HepG2 (cell line): ENCODE data around the gene SOAT2. TPM values are rescaled to one million over a fixed set of nuclear protein-coding genes. Genes with fewer than 3 reads are reported as not detected.

Experiments used
- ATF7 ChIP-seq, 2 experiments: fragments of 450-650 bp in 1 of 2; sonication (generic) in 1 of 2; formaldehyde crosslinking in 1 of 2; IDR thresholded peaks; 2 replicates each; pipeline versions ENCODE4 v1.4.0 to v1.6.1; 2016 to 2020; ENCODE audit warnings: antibody characterized with exemption in 1 of 2, mild to moderate bottlenecking in 1 of 2, missing genetic modification reagents in 1 of 2
- KDM5B ChIP-seq: sonication (generic); formaldehyde crosslinking; IDR thresholded peaks from 2 replicates; pipeline ENCODE4 v1.4.0; 2020; ENCODE audit warnings: missing genetic modification reagents, mild to moderate bottlenecking, borderline replicate concordance
- KLF6 ChIP-seq: IDR thresholded peaks from 2 replicates; pipeline ENCODE4 v1.8.0; 2016; ENCODE audit warnings: missing biosample characterization, missing genetic modification reagents
- MIER2 ChIP-seq: IDR thresholded peaks from 2 replicates; pipeline ENCODE4 v1.6.1; 2016; ENCODE audit warnings: missing biosample characterization, missing genetic modification reagents
- PAX8 ChIP-seq: sonication (generic); formaldehyde crosslinking; IDR thresholded peaks from 2 replicates; pipeline ENCODE4 v1.8.0; 2022; ENCODE audit warnings: mild to moderate bottlenecking, missing genetic modification reagents, borderline replicate concordance
- PHF21A ChIP-seq: sonication (generic); formaldehyde crosslinking; IDR thresholded peaks from 2 replicates; pipeline ENCODE4 v1.5.0; 2020; ENCODE audit warnings: mild to moderate bottlenecking, missing genetic modification reagents
- PLRG1 ChIP-seq: fragments of 450-650 bp; conservative IDR thresholded peaks from 2 replicates; pipeline ENCODE4 v1.6.1; 2016
- POGK ChIP-seq: sonication (generic); formaldehyde crosslinking; conservative IDR thresholded peaks from 2 replicates; pipeline ENCODE4 v1.8.0; 2022; ENCODE audit warnings: mild to moderate bottlenecking, moderate library complexity, missing genetic modification reagents
- RARA ChIP-seq: IDR thresholded peaks from 2 replicates; pipeline ENCODE4 v1.6.1; 2016; ENCODE audit warnings: missing genetic modification reagents, missing compliant biosample characterization
- RXRA ChIP-seq: sonication (generic); formaldehyde crosslinking; IDR thresholded peaks from 2 replicates; pipeline ENCODE4 v1.5.1; 2020; ENCODE audit warnings: missing genetic modification reagents
- TEAD3 ChIP-seq: optimal IDR thresholded peaks from 2 replicates; pipeline ENCODE3; 2016; ENCODE audit warnings: borderline replicate concordance
- ZFP82 ChIP-seq: sonication (generic); formaldehyde crosslinking; IDR thresholded peaks from 2 replicates; pipeline ENCODE4 v1.5.1; 2020; ENCODE audit warnings: mild to moderate bottlenecking, missing genetic modification reagents, borderline replicate concordance
- ZFP90 ChIP-seq: sonication (generic); formaldehyde crosslinking; IDR thresholded peaks from 2 replicates; pipeline ENCODE4 v1.8.0; 2022; ENCODE audit warnings: missing genetic modification reagents, mild to moderate bottlenecking, inconsistent platforms, borderline replicate concordance
- ZMYM3 ChIP-seq: sonication (generic); formaldehyde crosslinking; IDR thresholded peaks from 2 replicates; pipeline ENCODE4 v1.5.1; 2020; ENCODE audit warnings: mild to moderate bottlenecking, missing genetic modification reagents
- ZNF143 ChIP-seq: sonication (generic); formaldehyde crosslinking; IDR thresholded peaks from 2 replicates; pipeline ENCODE4 v1.4.0; 2020; ENCODE audit warnings: missing genetic modification reagents
- ZNF296 ChIP-seq: sonication (generic); formaldehyde crosslinking; conservative IDR thresholded peaks from 2 replicates; pipeline ENCODE4 v1.5.0; 2020; ENCODE audit warnings: mild to moderate bottlenecking, missing genetic modification reagents
- ZNF33B ChIP-seq: sonication (generic); formaldehyde crosslinking; IDR thresholded peaks from 2 replicates; pipeline ENCODE4 v1.5.1; 2020; ENCODE audit warnings: mild to moderate bottlenecking, missing genetic modification reagents
- ZNF383 ChIP-seq: sonication (generic); formaldehyde crosslinking; IDR thresholded peaks from 2 replicates; pipeline ENCODE4 v1.4.0; 2020; ENCODE audit warnings: missing genetic modification reagents, mild to moderate bottlenecking, borderline replicate concordance
- ZNF432 ChIP-seq: sonication (generic); formaldehyde crosslinking; IDR thresholded peaks from 2 replicates; pipeline ENCODE4 v1.5.0; 2020; ENCODE audit warnings: missing genetic modification reagents, mild to moderate bottlenecking, borderline replicate concordance
- ZNF441 ChIP-seq: sonication (generic); formaldehyde crosslinking; IDR thresholded peaks from 2 replicates; pipeline ENCODE4 v1.7.0; 2021; ENCODE audit warnings: missing genetic modification reagents, borderline replicate concordance
- ZNF552 ChIP-seq: sonication (generic); formaldehyde crosslinking; IDR thresholded peaks from 2 replicates; pipeline ENCODE4 v1.9.0; 2022; ENCODE audit warnings: missing genetic modification reagents, mild to moderate bottlenecking, borderline replicate concordance
- ZNF768 ChIP-seq: sonication (generic); formaldehyde crosslinking; IDR thresholded peaks from 2 replicates; pipeline ENCODE4 v1.4.0; 2020; ENCODE audit warnings: missing genetic modification reagents
- ZNF841 ChIP-seq: sonication (generic); formaldehyde crosslinking; IDR thresholded peaks from 2 replicates; pipeline ENCODE4 v1.8.1; 2023; ENCODE audit warnings: missing genetic modification reagents, borderline replicate concordance
- ZSCAN12 ChIP-seq: sonication (generic); formaldehyde crosslinking; IDR thresholded peaks from 2 replicates; pipeline ENCODE4 v1.9.0; 2021; ENCODE audit warnings: mild to moderate bottlenecking, missing genetic modification reagents
- polyA plus RNA-seq, 8 experiments: library from polyadenylated mRNA; depleted of rRNA in 3 of 8; stranded (reverse) in 7 of 8; unstranded in 1 of 8; fragments of >200 nt; fragmentation: Illumina TruSeq in 4 of 8; extraction: Trizol in 4 of 8; gene quantifications; 2 replicates each; pipeline versions ENCODE4 v1.2.1 to v1.2.3, GENCODE V29; 2011 to 2016; ENCODE audit warnings: low read depth in 4 of 8, missing spikeins in 1 of 8, mixed read lengths in 1 of 8; ENCODE audit not compliant: insufficient read depth in 1 of 8
- total RNA-seq, 5 experiments: library from RNA; depleted of rRNA; stranded (reverse); fragments of >200 nt; fragmentation: Illumina TruSeq; extraction: Trizol; gene quantifications; 2 replicates each; pipeline ENCODE4 v1.2.3, GENCODE V29; 2016; ENCODE audit warnings: low read depth in 1 of 5
- TF ChIP-seq, protein P1 (sequence below): sonication (generic); formaldehyde crosslinking; IDR thresholded peaks from 2 replicates; pipeline ENCODE4 v1.4.0; 2020; ENCODE audit warnings: mild to moderate bottlenecking, missing genetic modification reagents
- TF ChIP-seq, protein P2 (sequence below): sonication (generic); formaldehyde crosslinking; IDR thresholded peaks from 2 replicates; pipeline ENCODE4 v1.4.0; 2020; ENCODE audit warnings: mild to moderate bottlenecking, missing genetic modification reagents

SOAT2 gene
- total and polyA plus RNA-seq, 2 of the 13 experiments (the other 11 are each of a cell fraction or from before 2014, with no cell fraction given): 14.9 to 108 TPM

- TF ChIP-seq ZNF143 (CRISPR knock-in tag): no peak
- TF ChIP-seq RXRA (CRISPR knock-in tag): 0 out of 2 replicates have a peak, but pooled peaks have one; percentile 23
- TF ChIP-seq, protein P1, sequence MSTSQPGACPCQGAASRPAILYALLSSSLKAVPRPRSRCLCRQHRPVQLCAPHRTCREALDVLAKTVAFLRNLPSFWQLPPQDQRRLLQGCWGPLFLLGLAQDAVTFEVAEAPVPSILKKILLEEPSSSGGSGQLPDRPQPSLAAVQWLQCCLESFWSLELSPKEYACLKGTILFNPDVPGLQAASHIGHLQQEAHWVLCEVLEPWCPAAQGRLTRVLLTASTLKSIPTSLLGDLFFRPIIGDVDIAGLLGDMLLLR (CRISPR knock-in tag): no peak
- TF ChIP-seq ZNF383: no peak
- TF ChIP-seq ZMYM3 (CRISPR knock-in tag): no peak
- TF ChIP-seq ZNF33B (CRISPR knock-in tag): no peak
- no peak for TF ChIP-seq POGK (CRISPR knock-in tag)
- TF ChIP-seq ZNF441 (CRISPR knock-in tag): no peak
- TF ChIP-seq ZNF296 (CRISPR knock-in tag): no peak
- 0 out of 2 replicates have a peak, but pooled peaks have one; percentile 66 for TF ChIP-seq ZFP82 (CRISPR knock-in tag)
- no peak for TF ChIP-seq MIER2 (CRISPR knock-in tag)
- peak; percentile 64 for TF ChIP-seq RARA
- no peak for TF ChIP-seq ZNF432
- TF ChIP-seq KDM5B (CRISPR knock-in tag): no peak
- TF ChIP-seq ZNF768 (CRISPR knock-in tag): peak; percentile 90
- no peak for TF ChIP-seq KLF6 (CRISPR knock-in tag)
- TF ChIP-seq TEAD3: no peak
- peak; percentile 51; the same call in 1 of the 2 replicates for TF ChIP-seq PHF21A (CRISPR knock-in tag)
- no peak for TF ChIP-seq PAX8 (CRISPR knock-in tag)
- no peak for TF ChIP-seq ZSCAN12 (CRISPR knock-in tag)
- TF ChIP-seq PLRG1: no peak
- no peak for TF ChIP-seq ZFP90 (CRISPR knock-in tag)
- no peak for TF ChIP-seq ATF7 (IDR thresholded peaks at IDR 0.05)
- TF ChIP-seq ATF7 (CRISPR knock-in tag; IDR thresholded peaks at IDR 0.05): no peak
- no peak for TF ChIP-seq ZNF841
- TF ChIP-seq, protein P2, sequence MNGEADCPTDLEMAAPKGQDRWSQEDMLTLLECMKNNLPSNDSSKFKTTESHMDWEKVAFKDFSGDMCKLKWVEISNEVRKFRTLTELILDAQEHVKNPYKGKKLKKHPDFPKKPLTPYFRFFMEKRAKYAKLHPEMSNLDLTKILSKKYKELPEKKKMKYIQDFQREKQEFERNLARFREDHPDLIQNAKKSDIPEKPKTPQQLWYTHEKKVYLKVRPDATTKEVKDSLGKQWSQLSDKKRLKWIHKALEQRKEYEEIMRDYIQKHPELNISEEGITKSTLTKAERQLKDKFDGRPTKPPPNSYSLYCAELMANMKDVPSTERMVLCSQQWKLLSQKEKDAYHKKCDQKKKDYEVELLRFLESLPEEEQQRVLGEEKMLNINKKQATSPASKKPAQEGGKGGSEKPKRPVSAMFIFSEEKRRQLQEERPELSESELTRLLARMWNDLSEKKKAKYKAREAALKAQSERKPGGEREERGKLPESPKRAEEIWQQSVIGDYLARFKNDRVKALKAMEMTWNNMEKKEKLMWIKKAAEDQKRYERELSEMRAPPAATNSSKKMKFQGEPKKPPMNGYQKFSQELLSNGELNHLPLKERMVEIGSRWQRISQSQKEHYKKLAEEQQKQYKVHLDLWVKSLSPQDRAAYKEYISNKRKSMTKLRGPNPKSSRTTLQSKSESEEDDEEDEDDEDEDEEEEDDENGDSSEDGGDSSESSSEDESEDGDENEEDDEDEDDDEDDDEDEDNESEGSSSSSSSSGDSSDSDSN: 0 out of 2 replicates have a peak, but pooled peaks have one; percentile 5
- no peak for TF ChIP-seq ZNF552 (CRISPR knock-in tag)
Observed at GRCh38 chr12:53101931-53102781, 1.1 kb upstream of the SOAT2 start (continued).
